Liver (tissue), 3 donors: ENCODE measurements around the gene FAM124A.

ENCODE experiments used
- ATF3 ChIP-seq: IDR thresholded peaks from 2 replicates; pipeline ENCODE4 v1.6.1; 2016; ENCODE audit warnings: antibody characterized with exemption
- CTCF ChIP-seq: fragments of 150-350 bp; IDR thresholded peaks from 2 replicates; pipeline ENCODE4 v1.5.1; 2017; ENCODE audit warnings: improper control_type of control experiment, low read depth, low read length; ENCODE audit not compliant: missing input control
- EGR1 ChIP-seq, 2 donors: IDR thresholded peaks; 2 replicates each; pipeline ENCODE4 v1.6.1; 2016 to 2018; ENCODE audit warnings: antibody characterized with exemption in 2 of 2, low read depth in 2 of 2
- GABPA ChIP-seq, 2 donors: IDR thresholded peaks in 1 of 2; conservative IDR thresholded peaks in 1 of 2; 2 replicates each; pipeline ENCODE4 v1.6.1; 2016; ENCODE audit warnings: antibody characterized with exemption in 2 of 2, mild to moderate bottlenecking in 1 of 2, moderate library complexity in 1 of 2
- HNF4A ChIP-seq, 2 donors: conservative IDR thresholded peaks; 2 replicates each; pipeline ENCODE4 v1.6.1; 2016; ENCODE audit warnings: antibody characterized with exemption in 2 of 2, mild to moderate bottlenecking in 2 of 2
- HNF4G ChIP-seq: IDR thresholded peaks from 2 replicates; pipeline ENCODE4 v1.6.1; 2016; ENCODE audit warnings: antibody characterized with exemption
- MAX ChIP-seq: IDR thresholded peaks from 2 replicates; pipeline ENCODE4 v1.6.1; 2016; ENCODE audit warnings: antibody characterized with exemption
- RAD21 ChIP-seq, 2 donors: IDR thresholded peaks; 2 replicates each; pipeline ENCODE4 v1.6.1; 2016; ENCODE audit warnings: antibody characterized with exemption in 2 of 2, mild to moderate bottlenecking in 2 of 2
- REST ChIP-seq: IDR thresholded peaks from 2 replicates; pipeline ENCODE4 v1.6.1; 2016; ENCODE audit warnings: antibody characterized with exemption, mild to moderate bottlenecking
- RXRA ChIP-seq, 2 donors: IDR thresholded peaks; 2 replicates each; pipeline ENCODE4 v1.6.1; 2017 to 2018; ENCODE audit warnings: antibody characterized with exemption in 2 of 2, mild to moderate bottlenecking in 1 of 2
- SP1 ChIP-seq: IDR thresholded peaks from 2 replicates; pipeline ENCODE4 v1.6.1; 2018; ENCODE audit warnings: antibody characterized with exemption, mild to moderate bottlenecking
- TAF1 ChIP-seq: conservative IDR thresholded peaks from 2 replicates; pipeline ENCODE4 v1.6.1; 2016; ENCODE audit warnings: antibody characterized with exemption, mild to moderate bottlenecking
- YY1 ChIP-seq: IDR thresholded peaks from 2 replicates; pipeline ENCODE4 v1.6.1; 2016; ENCODE audit warnings: antibody characterized with exemption, mild to moderate bottlenecking
- TF ChIP-seq, protein P1 (sequence below): IDR thresholded peaks from 2 replicates; pipeline ENCODE4 v1.6.1; 2016; ENCODE audit warnings: antibody characterized with exemption
- donor health status: healthy.
- donor health status: healthy.

DNA sequence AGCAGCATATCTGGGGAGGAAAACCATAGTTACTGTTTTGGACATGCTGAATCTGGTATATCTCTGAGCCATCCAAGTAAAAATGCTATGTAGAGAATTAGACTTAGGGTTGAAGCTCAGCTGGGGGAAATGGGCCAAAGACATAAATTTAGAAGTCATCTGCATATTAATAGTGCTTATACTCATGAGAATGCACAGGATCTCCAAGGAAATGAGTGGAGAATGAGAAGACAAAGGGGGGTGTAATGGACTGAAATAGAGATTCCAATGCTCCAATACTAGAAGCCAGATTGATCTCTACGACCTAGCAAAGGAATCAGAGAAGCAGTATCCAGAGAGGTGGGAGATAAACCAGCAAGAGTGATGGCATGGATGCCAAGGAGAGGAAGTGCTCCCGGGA is 10.3 kb upstream of the FAM124A start:
- no peak for TF ChIP-seq CTCF
- no peak for TF ChIP-seq HNF4G
- no peak for TF ChIP-seq MAX
- TF ChIP-seq YY1, result no peak
- no peak for TF ChIP-seq EGR1 (IDR thresholded peaks at IDR 0.05; ENCODE audit: low read depth in 2 of 2)
- no peak for TF ChIP-seq RAD21 (IDR thresholded peaks at IDR 0.05)
- no peak for TF ChIP-seq TAF1
- TF ChIP-seq REST, result no peak
- no peak for TF ChIP-seq SP1
- TF ChIP-seq GABPA (IDR thresholded peaks at IDR 0.05 in 1 of 2, conservative IDR thresholded peaks at IDR 0.05 in 1 of 2), result no peak
- TF ChIP-seq HNF4A (conservative IDR thresholded peaks at IDR 0.05), result no peak
- TF ChIP-seq, protein P1, sequence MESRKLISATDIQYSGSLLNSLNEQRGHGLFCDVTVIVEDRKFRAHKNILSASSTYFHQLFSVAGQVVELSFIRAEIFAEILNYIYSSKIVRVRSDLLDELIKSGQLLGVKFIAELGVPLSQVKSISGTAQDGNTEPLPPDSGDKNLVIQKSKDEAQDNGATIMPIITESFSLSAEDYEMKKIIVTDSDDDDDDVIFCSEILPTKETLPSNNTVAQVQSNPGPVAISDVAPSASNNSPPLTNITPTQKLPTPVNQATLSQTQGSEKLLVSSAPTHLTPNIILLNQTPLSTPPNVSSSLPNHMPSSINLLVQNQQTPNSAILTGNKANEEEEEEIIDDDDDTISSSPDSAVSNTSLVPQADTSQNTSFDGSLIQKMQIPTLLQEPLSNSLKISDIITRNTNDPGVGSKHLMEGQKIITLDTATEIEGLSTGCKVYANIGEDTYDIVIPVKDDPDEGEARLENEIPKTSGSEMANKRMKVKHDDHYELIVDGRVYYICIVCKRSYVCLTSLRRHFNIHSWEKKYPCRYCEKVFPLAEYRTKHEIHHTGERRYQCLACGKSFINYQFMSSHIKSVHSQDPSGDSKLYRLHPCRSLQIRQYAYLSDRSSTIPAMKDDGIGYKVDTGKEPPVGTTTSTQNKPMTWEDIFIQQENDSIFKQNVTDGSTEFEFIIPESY, result no peak
- no peak for TF ChIP-seq RXRA (IDR thresholded peaks at IDR 0.05)
- no peak for TF ChIP-seq ATF3
